ENCODE data around the gene NGFR.
A peak's percentile ranks its signal among the peaks of the same experiment; 100 is the strongest.
"Not testable (repeated sequence)": the region's sequence is repeated elsewhere in the genome, so short reads cannot be mapped to it uniquely, and the experiment has no call there.

NGFR gene

DNA sequence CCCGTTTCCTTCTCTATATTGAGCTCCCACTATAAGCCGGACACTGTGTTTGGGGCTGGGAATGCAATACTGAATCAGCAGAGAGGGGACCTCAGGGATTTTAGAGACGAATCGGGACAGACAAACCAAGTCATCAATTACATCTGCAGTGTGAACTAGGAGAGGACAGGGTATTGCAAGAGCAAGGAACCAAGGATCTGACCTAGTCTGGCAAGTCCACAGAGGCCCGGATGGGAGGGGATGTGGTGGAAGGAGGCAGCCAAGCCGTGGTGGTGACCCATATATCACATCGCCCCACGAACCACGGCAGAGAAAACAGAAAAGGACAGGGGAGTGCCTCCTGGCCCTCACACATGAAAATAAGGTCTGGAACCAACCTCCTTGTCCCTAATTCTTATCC, 52.5 kb downstream of the NGFR start:
- no peak for DNase-seq

DNA sequence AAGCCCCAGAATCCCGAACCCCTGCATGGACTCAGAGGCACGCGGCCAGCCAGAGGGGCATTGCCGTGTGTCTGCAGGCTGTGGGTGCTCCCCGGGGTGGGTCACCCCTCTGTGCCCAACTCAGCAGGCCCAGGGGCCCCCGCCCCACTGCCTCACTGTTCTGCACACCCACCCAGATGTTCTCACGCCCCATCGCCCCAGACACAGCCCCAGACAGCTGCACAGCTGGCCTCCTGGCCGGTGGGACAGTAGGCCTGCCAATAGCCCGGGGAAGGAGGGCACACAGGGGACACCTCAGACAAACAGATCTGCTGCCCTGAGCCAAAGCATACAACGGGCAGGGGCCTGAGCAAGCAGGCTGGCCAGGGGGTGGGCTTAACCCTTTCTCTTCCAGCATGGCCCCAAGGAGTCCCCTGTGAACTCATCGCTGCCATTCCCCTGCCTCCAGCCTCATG, 53.0 kb downstream of the NGFR start:
- DNase-seq: no peak

DNA sequence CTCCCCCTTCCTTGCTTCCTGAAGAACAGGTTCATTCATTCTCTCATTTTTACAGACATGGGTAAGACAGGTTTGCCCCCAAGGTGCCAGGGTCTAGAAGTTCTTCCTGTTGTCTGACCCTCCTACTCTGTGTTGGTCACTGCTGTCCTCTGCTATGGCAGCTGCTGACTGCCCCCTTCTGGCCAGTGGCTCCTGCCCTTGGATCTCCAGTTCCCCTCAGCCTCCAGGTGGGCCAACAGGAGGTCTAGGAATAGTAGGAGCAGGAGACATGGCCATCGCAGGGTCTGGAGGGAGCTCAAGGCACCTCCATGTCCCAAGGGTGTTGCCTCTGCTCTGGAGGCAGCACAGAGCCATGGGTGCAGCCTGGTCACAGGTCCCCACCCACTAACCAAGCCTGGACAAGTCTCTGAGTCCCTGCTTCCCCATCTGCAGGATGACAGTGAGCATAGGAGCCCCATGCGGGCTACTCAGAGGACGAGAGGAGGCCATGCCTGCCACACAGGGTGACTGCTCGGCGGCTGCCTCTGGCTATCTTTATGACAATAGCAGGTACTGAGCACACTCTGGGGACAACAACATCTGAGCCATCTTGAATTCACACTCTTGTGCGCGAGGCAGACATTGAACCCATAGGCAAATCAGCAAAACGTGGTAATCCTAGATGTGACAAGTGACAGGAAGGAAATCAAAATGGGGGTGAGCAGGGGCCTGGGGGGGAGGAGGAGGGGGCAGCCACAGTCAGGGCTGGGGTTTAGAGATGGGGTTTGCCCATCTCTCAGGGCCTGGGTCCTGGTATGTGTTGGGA, 53.6 kb downstream of the NGFR start:
- no peak for DNase-seq

DNA sequence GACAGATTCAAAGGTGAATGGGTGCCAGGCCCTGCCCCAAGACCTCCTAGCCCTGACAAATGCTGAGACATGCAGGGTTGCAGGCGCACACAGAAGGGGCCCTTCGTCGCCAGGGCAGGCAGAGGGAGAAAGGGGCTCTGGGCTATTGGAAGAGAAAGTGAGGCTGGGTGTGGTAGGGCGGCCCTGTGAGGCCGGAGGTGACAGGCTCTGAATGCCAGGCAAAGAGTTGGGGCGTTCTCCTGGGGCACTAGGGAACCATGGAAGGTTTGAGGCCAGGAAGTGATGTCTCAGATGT, 54.2 kb downstream of the NGFR start:
- DNase-seq: no peak

DNA sequence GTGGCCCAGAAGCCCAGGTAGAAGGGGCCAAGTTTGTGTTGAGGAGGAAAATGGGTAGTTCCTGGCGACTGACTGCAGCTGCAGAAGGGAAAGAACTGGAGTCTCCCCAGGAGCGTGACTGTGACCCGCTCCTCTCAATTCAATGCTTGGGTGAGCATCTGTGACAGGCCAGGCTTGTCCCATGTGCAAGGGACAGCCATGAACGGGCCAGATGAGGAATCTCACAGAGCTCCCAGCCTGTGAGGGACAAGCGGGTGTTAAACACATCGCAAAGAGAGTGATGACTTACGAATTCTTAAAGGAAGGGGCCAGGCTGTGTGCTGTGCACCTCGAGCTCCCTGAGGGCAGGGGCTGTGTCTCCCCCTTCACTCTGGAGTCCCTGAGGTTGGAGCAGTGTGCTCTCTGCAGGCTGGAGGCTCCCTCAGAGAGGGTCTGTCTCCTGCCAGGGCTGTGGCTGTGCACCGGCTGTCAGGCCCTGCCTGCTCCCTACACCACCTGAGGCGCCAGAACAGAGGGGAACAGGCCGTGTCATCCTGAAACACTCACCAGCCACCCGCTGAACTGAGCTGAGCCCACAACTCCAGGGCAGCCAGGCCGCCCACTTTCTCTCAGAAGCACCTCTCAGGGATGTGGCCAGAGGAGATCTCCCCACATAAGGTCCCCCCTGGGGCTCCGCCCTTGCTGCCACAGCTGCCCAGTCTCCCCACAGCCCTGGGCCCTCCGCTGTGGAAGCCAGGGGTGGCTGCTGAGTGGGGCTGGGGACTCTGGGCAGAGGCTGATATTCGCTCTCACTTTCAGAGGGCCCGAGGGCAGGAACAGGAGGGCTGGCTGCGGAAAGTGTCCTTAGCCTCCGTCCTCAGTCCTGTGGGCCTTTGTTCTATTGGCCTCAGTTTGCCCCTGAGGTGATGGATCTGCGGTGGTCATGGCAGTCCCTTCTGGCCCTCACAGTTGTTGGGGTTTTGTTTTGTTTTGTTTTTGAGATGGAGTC, 54.9 kb downstream of the NGFR start:
- DNase-seq: no peak

DNA sequence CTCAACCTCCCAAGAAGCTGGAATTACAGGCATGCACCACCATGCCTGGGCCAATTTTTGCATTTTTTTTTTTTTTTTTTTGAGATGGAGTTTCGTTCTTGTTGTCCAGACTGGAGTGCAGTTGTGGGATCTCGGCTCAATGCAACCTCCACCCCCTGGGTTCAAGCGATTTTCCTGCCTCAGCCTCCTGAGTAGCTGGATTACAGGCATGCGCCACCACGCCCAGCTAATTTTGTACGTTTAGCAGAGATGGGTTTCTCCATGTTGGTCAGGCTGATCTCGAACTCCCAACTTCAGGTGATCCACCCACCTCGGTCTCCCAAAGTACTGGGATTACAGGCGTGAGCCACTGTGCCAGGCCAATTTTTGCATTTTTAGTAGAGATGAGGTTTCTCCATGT, 55.7 kb downstream of the NGFR start:
- DNase-seq: not testable (repeated sequence)

DNA sequence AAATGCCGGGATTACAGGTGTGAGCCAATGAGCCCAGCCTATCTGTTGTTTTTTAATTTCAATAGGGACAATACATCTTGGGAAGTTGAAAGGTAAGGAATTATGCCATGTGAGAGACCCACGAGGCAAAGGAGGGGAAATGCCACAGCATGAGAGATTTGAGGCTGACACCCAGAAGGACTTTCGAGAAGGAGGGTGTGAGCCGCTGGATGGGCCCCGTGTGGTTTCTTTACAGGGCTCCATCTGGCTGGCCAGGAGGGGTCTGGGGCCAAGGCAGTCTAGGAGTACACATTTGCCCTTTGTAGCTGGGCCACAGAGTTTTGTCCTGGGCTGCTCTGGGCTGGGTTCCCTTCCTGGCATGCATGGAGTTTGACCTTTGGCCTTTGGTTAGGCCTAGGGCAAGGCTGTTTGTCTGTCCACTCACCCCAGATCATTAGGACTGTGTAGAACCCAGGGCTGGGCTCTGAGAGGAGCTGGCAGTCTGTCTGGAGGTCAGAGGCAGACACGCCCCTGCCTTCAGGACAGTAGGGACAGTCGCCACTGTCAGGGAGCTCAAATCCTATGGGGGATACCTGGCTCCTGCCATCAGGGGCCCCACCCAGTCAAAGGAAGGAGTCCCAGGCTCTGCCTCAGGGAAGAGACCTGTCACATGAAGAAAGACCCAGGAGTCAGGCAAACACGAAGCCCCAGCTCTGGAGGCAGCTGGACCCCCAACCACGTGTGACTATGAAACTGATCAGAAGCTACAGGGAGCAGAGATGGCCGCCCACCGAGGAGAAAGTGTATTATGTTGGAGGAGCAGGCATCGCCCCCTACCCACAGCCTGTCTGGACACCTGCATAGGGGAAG, 56.4 kb downstream of the NGFR start:
- DNase-seq: no peak

DNA sequence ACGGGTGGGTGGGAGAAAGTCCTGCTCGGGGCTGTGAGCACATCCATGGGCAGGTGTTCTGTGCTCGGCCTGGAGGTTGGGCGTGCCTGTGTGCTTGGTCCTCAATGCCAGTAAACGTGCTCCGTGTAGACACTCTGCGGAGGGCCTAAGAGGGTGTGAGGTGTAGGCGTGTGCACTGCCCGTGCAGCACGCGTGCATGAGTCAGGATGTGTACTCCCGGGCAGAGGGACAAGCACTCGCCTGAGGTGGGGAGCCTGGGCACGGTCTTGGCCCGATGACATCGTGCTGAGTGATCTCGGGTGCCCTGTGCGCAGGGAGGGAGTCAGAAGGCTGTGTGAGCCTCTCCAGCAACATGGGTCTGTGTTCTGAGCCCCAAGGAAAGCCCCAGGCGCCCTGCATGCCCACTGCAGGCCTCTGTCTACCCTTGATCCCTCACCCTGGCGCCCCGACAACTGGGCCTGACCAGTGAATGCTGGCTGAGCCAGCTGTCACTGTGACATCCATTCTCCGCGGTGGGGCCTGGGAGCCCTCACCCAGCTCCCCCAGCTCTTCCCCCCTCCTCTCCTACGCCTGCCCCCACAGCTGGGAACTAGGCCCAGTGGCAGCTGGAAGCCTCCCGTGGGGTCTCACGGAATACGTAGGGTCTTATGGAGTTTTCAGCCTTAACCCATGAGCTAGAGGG, 57.1 kb downstream of the NGFR start:
- DNase-seq: no peak

DNA sequence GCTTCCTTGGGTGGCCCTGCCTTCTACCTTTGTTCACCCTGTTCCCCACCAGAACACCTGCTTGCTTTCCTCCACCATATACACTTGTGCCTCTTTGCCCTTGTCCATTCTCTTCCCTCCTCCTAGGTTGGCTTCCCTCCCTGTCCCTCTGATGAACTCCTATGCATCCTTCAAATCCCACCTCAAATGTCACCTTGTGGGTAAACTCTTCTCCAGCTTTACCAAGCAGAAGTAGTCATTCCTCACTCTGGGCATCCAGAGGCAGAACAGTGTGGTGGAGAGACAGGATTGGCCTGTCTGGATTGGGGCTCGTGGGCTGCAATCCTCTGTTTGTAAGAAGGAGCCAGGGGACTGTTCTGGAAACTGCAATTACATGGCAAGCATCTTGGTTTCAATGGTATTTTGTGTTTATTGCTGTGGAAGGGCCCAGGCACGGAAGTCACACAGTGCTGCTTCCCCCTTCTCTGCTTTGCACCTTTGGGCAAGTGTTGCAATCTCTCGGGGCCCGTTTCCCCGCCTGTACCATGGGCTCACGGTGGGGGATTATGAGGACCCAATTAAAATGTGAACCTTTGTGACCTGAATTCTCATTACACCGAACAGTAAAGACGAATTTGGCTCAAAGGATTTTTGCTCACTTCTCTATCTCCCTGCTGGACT, 58.7 kb downstream of the NGFR start:
- DNase-seq: no peak

DNA sequence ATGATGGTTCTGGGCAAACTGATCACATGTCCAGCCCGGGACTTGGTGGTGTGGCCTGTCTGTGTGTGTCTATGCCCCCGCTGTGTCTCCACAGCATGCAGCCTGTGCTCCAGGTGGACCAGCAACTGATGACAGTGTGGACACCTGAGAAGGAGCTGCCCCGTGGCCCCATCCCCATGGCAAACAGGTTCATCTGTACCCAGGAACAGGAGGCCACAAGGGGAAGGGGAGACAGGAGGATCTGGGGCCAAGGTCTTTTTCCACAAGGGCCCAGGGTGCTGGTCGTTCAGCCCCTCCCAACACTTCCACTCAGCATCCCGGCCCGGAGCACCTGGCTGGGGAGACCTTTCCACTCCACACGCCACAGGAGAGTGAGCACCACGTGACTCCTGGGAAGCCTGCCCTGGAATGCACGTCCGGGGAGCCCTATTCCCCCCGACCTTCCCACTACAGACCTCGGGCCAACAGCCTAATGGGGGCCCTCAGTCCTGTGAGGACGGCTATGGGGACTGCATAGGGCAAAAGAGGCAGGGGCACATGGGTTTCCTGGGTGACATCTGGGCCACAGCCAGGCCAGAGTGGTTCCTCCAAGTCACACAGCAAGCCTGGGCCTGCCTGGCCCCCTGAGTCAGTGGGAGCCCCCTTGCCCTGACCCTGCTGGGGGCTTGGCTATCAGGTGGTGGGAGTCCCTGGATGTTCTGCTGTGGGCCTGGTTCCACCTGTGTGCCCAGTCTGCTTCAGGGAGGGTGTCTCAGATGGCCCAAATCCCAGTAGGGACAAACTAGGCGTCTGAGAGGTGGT, 59.8 kb downstream of the NGFR start:
- no peak for DNase-seq

DNA sequence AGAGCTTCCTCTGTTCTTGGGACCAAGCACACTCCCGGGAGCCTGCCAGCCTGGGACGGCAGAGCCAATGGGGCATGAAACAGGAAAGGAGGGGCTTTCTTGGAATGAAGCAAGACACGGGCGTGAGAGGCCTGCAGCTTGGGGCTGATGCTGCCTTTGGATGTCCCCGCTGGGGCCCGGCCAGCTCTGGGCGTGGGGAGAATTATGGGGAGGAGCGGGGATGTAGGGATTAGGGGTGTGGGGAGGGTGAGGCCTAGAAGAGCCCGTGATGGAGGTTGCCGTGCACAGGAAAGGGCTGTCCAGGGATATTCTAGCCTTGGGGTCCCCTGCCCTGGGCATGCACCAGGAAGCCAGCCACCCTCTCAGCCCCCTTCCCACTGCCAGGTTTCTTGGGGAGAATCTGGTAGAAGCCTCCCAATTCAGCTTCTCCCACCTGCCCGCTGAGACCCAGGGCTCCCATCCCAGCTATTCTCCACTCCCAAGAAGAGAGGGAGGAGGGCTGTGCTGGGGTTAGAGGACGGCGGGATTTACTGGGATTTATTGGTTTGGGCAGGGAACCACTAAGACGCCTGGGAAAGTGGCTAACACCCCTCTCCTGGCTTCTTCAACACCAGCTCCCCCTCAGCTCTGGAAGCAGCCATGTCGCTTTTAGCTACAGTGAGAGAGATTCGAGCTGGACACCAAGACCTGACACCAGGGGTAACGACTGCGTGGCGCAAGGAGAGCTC, 60.6 kb downstream of the NGFR start:
- DNase-seq: no peak

DNA sequence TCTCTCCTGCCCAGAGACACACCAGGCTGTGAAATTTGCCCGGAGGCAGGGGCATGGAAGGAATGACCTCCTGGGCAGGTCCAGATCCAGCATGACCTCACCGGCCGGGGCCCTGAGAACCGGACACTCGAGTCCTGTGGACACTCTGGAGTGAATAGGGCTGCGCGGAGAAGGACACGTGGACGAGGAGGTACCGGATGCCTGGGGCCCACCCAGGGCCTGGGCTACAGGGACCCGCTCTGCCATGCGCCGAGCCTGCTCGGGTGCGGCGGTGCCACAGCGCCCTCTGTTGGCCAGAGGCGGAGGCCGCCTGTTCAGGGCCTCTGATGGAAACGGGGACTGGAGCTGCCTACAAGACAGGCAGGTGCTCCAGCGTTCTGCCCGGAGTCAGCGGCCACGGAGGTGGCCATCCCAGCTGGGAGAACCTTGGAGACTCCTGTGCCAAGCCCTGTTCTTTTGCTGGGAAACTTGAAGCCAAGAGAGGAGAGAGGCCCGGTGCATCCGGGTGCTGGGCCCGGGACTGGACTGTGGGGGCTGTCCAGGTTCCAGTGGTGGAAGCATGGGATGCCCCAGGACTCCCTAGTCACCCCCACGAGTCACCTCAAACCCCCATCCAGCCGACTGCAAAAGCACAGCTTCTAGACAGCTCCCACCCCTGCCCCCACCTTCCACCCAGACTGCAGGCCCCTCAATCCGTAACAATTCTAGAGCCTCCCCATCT, 61.3 kb downstream of the NGFR start:
- DNase-seq: peak; percentile 86 to 90

DNA sequence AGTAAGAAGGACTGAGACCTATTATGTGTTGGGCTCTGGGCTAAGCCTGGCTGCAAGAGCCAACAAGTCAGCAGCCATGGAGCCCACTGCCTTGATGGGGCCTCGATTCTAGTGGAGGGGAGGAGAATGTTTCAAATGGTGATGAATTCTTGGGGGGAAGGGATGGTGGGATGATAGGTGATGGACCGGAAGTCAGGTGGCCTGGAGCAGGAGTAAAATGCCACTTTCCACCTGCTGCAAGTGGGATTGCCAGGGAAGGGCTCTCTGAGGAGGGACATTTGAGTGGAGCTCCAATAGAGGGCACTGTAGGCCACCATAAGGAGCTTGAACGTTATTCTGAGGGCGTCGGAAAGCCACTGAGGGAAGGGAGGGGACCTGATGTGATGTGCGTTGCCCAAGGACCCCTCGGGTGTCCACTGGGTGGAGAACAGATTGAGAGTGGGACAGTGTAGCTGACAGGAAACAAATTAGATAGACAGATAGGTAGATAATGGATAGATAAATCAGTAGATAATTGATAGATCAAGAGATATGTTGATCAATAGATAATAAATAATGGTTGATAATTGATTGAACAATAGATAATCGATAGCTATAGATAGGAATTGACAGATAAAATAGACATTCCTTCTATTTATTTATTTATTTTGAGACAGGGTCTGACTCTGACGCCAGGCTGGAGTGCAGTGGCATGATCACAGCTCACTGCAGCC, 62.4 kb downstream of the NGFR start:
- peak in 1 of 2 donors; percentile 38 for DNase-seq

All from stimulated activated CD4-positive, alpha-beta T cell treated with anti-CD3 and anti-CD28 coated beads, Interleukin-2, amount 100 ng/mL, for 24 hours (primary cell).